HG02852 (cell line): ENCODE results near the gene SIGLEC11.
A peak's percentile ranks its signal among the peaks of the same experiment; 100 is the strongest.
"Not testable (repeated sequence)": the region's sequence is repeated elsewhere in the genome, so short reads cannot be mapped to it uniquely, and the experiment has no call there.

Experiments used
- ATAC-seq: cut with Tn5 transposase; IDR thresholded peaks from one replicate; pipeline ENCODE4 v1.9.1; 2021; ENCODE audit warnings: mild to moderate bottlenecking, moderate library complexity; ENCODE audit not compliant: unreplicated experiment

Gene SIGLEC11

GRCh38 chr19:49952479-49952836, 8.5 kb downstream of the SIGLEC11 start:
- no peak for ATAC-seq

GRCh38 chr19:49951806-49952478, 9.0 kb downstream of the SIGLEC11 start:
- no peak for ATAC-seq

GRCh38 chr19:49950956-49951526, 9.9 kb downstream of the SIGLEC11 start:
- no peak for ATAC-seq

GRCh38 chr19:49950590-49950948, 10.4 kb downstream of the SIGLEC11 start:
- ATAC-seq: no peak

GRCh38 chr19:49949742-49950589, 11.0 kb downstream of the SIGLEC11 start:
- ATAC-seq: no peak

- no peak for ATAC-seq
These were observed 14.6 kb downstream of the SIGLEC11 start for GRCh38 chr19:49946415-49946814.

GRCh38 chr19:49944567-49944966, 16.4 kb downstream of the SIGLEC11 start:
- ATAC-seq: not testable (repeated sequence)

- ATAC-seq: no peak
These were observed 20.5 kb downstream of the SIGLEC11 start for GRCh38 chr19:49940482-49940791.

- ATAC-seq: no peak
These were observed 21.1 kb downstream of the SIGLEC11 start for GRCh38 chr19:49939721-49940481.

GRCh38 chr19:49938662-49939061, 22.3 kb downstream of the SIGLEC11 start:
- no peak for ATAC-seq

GRCh38 chr19:49937750-49938381, 23.1 kb downstream of the SIGLEC11 start:
- no peak for ATAC-seq

GRCh38 chr19:49936549-49936948, 24.4 kb downstream of the SIGLEC11 start:
- no peak for ATAC-seq

- no peak for ATAC-seq
These were observed 27.3 kb downstream of the SIGLEC11 start for GRCh38 chr19:49933643-49934042.

GRCh38 chr19:49932731-49933131, 28.2 kb downstream of the SIGLEC11 start:
- no peak for ATAC-seq

GRCh38 chr19:49932041-49932451, 28.9 kb downstream of the SIGLEC11 start:
- no peak for ATAC-seq

GRCh38 chr19:49931293-49932040, 29.5 kb downstream of the SIGLEC11 start:
- ATAC-seq: no peak

- ATAC-seq: no peak
These were observed 30.4 kb downstream of the SIGLEC11 start for GRCh38 chr19:49930483-49931011.

- ATAC-seq: peak; percentile 57
These were observed 31.1 kb downstream of the SIGLEC11 start for GRCh38 chr19:49929611-49930482.

- peak; percentile 42 for ATAC-seq
These were observed 31.8 kb downstream of the SIGLEC11 start, which contains the start of the genes ATF5 and NUP62 for GRCh38 chr19:49929121-49929610. Gene ATF5, plus strand, starts transcription at chr19:49929205. Its CDS starts 1,646 bp downstream, at chr19:49930851. Gene NUP62, minus strand, starts transcription at chr19:49929504. Its CDS starts 19,697 bp downstream, at chr19:49909807.
